Measurements from ENCODE around the gene FAM3A.

The FAM3A gene

DNA sequence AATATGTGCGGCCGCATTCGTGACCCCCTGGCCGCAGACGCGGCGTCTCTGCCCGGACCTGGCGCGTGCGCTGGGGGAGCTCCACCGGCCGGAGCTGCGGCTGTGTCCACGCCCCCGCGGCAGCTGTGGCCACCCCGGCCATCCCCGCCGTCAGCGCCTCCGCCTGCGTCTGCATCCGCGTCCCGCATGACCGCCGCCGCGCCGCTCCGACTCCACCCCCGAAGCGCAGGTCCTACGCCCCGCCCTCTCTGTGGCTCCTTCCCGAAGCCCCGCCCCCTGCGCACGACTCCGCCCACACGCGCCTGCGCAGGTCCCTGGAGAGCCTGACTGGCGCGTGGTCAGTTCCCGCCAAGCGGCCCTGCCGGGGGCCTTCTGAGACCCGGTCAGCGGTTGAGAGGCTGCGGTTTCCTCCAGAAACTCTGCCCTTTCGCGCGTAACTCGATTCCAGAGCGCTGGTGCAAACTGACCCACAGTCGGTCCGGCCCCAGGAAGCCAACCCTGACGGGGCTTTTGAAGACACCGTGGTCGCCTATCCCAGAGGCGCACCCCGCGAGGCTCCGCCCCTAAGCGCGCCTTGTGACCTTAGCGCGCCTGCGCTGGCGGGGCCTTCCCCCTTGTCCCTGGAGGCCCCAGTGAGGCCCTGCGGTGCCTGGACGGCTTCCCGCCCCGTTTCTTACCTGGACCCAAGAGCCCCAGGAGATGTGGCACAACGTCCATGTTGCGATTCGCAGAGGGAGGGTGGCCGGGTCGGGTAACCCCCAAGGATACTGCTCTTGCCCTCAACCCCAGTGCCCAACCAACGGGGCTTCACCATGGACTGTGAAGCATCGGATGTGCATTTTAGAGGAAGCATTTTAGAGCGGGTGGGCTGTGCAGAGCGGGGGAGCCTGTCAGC is 37.1 kb downstream of the FAM3A start, which contains the start of gene LAGE3:
Gene LAGE3 (minus strand): TSS at position 554 of the 895 bp plus-strand sequence. CDS start 366 bp downstream, at position 188.
- peak; percentile 96 for DNase-seq

DNA sequence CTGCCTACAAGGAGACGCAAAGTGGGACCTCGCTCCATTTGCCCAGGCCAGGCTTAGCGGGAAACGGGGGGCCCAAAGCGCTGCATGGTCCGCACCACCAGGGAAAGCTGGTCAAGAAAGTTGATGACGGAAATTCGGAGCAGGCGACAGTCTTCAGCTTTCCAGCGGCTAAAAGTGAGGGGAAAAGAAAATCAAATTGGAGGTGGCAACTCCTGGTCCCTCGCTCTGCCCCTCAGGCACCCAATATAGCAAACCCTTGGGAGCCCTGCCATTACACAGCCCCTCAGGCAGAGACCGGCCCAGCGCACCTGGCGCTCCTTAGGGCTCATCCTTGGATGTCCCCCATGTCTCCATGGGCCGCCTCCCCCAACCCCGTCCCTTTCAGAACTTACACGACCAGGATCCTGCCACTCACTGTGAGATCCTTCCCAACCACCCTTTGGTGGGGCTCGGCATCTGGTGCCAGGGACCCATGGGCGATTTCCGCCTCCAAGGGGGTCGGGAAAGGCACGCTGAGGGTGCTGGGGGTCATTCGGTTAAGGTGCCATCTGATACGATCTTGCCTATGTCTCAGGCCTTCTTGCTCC is 38.0 kb downstream of the FAM3A start:
- no peak for DNase-seq

DNA sequence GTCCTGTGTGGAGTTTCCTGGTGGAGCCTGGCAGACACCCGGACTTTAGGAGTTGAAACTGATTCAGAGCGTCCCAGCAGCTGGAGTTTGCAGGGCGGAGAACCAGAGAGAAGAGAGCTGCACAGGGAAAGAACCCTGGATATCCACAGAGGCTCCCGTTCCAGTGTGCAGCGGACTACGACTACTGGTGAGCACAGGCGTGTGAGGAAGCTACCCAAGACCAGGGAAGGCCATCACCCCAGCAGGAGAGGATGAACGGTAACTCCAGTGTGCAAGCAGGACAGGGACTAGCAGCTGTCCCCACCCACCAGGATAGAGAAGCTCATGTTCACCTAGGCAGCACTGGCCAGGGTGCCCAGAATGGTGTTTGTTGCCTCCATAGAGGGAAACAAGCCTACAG is 39.2 kb downstream of the FAM3A start:
- no peak for DNase-seq

DNA sequence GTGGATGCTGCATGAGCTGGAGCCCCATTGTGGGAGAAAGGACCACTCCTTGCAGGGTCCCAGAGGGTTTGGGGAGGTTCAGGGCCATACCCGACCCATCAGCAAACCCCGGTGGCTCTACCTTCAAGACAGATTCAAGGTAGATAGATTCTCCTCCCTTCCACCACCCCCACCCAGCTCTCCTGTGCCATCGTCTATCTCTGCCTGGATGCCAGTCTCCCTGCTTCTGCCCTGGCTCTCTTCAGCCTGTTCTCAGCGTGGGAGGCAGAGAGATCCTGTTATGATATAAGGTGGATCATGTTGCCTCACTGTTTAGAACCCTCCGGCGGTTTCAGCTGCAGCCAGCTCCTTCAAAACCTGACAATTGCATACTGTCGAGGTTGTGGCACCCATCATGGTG is 42.3 kb downstream of the FAM3A start:
- no peak for DNase-seq

DNA sequence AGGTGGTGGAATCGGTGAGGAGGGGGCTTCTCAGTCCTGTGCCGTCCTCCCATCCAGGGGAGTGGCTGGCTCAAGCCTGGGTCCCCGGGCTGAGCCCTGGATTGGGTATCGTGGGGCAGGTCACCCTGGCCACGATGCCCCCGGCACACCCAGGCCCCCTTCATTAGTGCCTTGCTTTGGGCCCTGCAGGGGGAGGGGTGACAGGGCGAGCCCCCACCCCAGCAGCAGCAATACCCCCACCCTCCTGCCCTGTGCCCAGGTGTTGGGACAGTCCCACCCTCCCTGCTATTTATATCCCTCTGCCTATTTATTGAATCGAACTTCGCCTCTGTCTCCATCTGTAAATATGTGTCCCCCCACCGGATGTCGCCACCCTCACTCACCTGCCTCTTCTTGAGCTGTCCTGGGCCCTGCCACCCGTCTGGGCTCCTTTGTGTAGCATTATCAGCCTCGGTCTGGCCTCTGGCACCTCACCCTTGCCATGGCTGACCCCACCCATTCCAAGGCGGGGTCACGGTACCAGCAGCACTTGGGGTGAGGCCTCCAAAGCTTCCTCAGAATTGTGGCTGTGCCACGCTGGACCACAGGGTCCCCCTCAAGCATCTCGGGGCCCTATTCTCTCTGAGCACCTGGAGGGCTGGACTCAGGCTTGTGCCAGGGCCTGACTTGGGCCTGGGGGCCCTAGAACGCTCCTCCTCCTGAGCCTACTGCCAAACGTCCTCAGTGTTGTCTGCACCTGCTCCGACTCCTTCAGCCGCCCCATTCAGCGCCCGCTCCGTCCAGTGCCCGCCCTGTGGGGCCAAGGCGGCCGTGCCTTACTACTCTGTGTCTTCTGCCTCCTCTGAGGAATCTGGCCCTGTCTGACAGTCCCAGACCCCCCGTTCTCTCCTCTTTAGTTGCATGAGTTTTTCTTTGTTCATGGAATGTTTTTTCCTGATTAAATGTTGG is 43.1 kb downstream of the FAM3A start:
- DNase-seq, result no peak

DNA sequence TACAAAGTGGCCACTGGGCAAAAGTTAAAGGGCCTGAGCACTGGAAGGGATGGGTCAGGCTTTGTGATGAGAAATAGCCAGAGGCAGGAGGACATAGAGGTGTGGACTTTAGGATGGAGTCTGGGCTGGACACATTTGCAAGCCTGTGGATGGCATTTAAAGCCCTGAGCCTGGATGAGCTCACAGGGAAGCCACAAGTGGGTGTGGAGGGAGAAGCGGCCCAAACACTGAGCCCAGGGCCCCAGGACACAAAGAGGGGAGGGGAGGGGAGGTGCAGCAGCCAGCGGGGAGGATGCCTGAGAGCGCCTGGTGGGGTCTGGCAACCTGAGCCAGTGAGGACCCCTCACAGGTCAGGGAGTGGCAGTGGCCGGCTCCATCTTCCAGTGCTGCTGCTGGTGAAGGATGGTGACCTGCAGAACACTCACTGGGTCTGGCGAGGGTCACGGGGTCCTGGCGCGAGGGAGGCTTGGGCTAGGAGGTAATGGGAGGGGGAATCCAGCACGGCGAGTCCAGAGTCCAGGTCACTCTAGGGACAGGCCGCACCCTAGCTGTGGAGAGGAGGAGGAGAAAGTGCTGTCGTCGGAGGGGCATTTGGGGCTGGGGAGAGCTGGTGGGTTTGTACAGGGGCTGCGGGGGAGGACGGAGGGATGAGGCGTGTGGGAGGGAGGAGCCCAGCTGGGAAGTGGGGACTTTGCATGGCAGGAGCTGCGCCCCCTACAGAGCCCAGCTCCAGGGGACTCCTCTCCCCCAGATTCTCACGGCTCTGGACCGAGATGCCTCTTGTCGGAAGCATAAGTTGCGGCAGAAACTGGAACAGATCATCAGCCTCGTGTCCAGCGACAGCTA is 44.0 kb downstream of the FAM3A start:
- DNase-seq, result no peak

DNA sequence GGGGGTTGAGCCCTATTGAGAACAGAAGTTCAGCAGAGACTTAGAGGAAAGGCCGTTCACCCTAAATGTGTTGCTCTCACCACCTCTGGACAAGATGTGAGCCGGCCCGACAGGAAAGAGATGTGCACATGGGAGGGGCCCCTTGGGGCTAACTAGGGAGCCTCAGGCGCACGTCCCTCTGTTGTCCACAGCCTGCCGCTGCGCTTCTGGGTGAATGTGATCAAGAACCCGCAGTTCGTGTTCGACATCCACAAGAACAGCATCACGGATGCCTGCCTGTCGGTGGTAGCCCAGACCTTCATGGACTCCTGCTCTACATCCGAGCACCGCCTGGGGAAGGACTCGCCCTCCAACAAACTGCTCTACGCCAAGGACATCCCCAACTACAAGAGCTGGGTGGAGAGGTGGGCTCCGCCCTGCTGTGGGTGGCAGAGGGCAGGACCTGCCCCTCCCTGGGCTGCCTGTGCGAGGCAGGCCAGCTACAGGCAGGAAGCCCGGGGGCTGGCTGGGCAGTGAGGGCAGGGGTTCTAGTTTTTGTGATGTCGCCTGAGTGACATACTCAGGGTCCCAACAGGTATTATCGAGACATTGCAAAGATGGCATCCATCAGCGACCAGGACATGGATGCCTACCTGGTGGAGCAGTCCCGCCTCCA is 45.0 kb downstream of the FAM3A start:
- no peak for DNase-seq

DNA sequence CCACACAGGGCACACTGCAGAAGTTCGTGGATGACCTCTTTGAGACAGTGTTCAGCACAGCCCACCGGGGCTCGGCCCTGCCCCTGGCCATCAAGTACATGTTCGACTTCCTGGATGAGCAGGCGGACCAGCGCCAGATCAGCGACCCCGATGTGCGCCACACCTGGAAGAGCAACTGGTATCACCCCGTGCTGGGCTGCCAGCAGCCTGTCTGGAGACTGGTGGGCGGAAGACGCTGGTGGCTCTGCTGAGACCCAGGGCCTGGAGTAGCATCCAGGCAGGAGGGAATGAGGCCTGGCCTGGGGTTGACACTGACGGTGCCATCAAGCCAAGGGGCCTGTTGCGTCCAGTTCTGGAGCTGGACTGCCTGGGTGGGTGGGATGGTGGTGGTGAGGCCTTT is 45.6 kb downstream of the FAM3A start:
- DNase-seq, result no peak

DNA sequence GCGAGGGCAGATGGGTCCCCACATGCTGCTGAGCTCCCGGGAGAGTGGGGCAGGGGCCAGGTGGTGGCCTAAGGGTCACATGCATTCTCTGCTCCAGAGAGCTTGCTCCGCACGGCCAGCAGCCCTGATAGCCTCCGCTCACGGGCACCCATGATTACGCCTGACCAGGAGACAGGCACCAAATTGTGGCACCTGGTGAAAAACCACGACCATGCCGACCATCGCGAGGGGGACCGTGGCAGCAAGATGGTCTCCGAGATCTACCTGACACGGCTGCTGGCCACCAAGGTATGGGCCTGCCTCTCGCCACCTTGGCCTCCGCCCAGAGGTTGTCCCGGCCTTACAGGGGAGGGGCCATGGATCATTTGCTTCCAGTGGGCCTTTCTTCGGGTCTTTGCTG is 46.2 kb downstream of the FAM3A start:
- DNase-seq, result no peak

DNA sequence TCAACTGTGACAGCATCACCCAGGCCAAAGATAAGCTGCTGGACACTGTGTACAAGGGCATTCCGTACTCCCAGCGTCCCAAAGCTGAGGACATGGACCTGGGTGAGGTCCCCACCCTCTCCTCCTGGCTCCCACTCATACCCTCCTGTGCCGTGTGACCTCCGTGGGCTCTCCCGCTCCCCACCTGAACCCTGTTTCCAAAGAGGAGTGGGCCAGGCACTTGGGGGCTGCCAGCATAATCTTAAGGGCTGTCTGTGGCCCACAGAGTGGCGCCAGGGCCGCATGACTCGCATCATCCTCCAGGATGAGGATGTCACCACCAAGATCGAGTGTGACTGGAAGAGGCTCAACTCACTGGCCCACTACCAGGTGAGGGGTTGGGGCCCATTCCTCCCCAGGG is 46.9 kb downstream of the FAM3A start:
- DNase-seq, result no peak

DNA sequence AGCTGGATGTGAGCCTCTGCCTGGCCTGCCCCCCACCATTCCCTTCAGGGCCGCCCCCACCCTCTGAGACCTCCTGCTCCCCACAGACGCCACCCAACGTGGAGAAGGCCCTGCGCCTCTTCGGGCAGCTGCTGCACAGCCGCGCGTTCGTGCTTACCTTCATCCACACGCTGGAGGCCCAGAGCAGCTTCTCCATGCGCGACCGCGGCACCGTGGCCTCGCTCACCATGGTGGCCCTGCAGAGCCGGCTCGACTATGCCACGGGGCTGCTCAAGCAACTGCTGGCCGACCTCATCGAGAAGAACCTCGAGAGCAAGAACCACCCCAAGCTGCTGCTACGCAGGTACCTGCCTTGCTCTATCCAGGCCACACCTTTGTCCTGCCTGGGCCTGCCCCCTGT is 47.8 kb downstream of the FAM3A start:
- DNase-seq, result no peak

DNA sequence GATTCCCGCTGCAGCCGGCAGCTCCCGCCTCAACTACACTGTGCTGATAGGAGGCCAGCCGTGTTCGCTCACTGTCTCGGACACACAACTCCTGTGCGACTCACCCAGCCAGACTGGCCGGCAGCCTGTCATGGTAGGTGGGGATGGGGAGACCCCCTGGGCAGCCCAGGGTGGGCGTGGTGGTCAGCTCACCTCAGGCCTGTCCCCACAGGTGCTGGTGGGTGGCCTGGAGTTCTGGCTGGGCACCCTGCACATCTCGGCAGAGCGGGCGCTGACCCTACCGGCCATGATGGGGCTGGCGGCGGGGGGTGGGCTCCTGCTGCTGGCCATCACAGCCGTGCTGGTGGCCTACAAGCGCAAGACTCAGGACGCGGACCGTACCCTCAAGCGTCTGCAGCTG is 48.5 kb downstream of the FAM3A start:
- DNase-seq, result no peak

DNA sequence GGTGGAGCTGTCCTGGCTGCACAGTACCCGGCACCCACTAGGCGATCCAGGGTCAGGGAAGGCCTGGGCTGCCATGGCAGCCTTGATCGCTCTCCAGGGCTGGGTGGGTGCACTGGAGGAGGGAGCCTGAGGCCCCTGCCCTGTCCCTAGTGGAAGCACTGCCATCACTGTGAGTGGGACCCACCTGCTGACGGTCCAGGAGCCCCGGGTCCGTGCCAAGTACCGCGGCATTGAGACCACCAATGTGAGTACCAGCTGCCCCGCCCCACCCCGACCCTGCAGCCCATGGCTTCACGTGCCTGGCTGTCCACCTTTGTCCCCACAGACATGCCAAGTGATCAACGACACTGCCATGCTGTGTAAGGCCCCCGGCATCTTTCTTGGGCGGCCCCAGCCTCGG is 49.1 kb downstream of the FAM3A start:
- DNase-seq, result no peak

DNA sequence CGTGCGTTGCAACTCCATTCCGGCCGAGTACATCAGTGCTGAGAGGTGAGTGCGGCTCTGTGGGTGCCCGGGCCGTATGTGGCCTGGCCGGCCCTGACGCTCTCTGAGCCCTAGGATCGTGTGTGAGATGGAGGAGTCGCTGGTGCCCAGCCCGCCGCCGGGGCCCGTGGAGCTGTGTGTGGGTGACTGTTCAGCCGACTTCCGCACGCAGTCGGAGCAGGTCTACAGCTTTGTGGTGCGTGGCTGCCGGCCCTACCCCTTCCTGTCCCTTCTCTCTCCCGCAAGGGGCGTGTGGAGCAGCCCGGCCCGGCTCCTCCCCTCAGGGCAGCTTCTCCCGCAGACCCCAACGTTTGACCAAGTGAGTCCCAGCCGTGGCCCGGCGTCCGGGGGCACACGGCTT is 50.0 kb downstream of the FAM3A start:
- no peak for DNase-seq

DNA sequence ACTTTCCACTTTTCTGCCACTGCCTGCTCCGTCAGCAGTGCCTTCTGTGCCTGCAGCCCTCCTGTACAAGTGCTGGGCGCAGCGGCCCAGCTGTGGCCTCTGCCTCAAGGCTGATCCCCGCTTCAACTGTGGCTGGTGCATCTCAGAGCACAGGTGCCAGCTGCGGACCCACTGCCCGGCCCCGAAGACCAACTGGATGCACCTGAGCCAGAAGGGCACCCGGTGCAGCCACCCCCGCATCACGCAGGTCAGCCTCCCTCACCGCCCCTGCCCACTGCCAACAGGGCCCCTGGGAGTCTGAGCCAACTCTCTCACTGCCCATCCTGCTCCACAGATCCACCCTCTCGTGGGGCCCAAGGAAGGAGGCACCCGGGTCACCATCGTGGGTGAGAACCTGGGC is 50.4 kb downstream of the FAM3A start:
- DNase-seq, result no peak

DNA sequence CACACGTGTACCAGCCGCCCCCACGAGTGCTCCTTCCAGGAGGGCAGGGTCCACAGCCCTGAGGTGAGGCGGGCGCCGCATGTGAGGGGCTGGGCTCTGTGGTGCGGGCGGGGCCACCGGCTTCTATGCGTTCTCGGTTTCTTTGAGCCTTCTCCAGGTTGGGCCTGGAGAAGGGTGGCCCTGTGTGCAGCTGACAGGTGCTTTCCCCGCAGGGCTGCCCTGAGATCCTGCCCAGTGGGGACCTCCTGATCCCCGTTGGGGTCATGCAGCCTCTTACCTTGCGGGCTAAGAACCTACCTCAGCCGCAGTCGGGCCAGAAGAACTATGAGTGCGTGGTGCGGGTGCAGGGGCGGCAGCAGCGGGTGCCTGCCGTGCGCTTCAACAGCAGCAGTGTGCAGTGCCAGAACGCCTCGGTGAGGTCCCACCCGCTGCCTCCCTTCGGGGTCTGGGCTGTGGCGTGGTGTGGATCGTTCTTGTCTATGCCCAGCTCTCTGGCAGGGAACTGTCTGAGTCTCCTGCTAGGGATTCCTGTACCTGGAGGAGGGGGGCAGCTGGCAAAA is 51.1 kb downstream of the FAM3A start:
- DNase-seq, result no peak

DNA sequence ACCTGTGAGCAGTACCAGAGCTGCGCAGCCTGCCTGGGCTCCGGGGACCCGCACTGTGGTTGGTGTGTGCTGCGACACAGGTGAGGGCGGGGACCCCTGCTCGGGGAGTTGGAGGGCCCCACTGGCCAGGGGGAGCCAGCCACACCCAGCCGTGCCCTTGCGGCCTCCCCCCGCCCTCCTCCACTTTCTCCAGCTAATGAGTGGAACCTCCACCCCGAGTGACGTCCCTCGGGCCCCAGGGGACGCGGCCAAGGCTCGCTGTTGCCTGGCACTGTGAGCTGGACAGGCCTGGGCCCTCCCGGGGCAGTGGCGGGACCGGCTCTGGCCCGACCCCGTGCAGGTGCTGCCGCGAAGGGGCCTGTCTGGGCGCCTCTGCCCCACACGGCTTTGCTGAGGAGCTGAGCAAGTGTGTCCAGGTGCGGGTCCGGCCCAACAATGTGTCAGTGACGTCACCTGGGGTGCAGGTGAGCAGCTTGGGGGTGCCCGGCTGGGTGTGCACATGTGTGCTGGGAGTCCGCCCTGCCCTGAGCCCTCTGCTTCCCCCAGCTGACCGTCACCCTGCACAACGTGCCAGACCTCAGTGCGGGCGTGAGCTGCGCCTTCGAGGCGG is 52.3 kb downstream of the FAM3A start:
- DNase-seq, result no peak

DNA sequence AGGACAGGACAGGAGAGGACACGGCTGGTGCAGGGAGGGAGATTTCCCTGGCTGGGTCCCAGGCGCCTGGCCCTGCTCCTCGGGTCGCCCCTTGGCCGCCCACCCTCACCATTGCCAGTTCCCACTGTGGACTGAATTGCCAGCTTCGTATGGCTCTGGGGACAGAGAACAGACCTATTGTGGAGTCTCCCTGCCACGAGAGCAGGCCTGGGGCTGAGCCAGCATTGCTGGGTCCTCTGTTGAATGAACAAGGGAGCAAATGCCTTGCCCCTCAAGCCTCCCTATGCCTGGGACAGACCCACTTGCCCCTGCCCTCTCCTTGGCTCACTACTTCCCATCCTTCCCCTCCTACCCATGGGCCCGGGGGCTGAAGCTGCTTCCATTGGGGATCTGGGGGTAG is 53.6 kb downstream of the FAM3A start:
- DNase-seq, result no peak

DNA sequence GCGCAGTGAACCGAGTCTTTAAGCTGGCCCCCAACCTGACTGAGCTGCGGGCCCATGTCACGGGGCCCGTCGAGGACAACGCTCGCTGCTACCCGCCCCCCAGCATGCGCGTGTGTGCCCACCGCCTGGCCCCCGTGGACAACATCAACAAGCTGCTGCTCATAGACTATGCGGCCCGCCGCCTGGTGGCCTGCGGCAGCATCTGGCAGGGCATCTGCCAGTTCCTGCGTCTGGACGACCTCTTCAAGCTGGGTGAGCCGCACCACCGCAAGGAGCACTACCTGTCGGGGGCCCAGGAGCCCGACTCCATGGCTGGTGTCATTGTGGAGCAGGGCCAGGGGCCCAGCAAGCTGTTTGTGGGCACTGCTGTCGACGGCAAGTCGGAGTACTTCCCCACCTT is 55.7 kb downstream of the FAM3A start:
- no peak for DNase-seq

DNA sequence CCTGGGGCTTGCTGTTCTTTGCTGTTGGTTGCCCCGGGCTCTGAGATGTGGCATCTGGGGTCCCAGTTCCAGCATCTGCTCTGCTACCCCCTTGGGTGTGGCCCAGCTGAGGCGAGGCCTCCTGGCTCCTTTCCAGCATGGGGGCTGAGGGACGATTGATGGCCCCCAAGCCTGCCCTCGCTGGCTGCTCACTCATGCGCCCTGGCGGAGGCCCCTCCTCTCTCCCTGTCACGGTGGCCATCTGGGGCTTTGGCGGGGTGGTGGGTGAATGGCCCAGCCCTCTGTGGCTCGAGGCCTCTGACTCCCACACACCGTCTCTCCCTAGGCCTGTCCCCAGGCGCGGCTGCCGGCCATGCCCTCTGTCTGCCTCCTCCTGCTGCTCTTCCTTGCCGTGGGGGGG is 56.2 kb downstream of the FAM3A start:
- DNase-seq, result no peak

Data from activated CD8-positive, alpha-beta memory T cell treated with anti-CD3 and anti-CD28 coated beads, Interleukin-2, amount 50 U/mL, for 48 hours (primary cell).